ENCODE data around the gene PIP5K1C. TPM values are rescaled to one million over a fixed set of nuclear protein-coding genes. Genes with fewer than 3 reads are reported as not detected.
A peak's percentile ranks its signal among the peaks of the same experiment; 100 is the strongest.

The PIP5K1C gene
- total and polyA plus RNA-seq, 10 donors: 6.2 to 41.9 (median 33.9) TPM

DNA sequence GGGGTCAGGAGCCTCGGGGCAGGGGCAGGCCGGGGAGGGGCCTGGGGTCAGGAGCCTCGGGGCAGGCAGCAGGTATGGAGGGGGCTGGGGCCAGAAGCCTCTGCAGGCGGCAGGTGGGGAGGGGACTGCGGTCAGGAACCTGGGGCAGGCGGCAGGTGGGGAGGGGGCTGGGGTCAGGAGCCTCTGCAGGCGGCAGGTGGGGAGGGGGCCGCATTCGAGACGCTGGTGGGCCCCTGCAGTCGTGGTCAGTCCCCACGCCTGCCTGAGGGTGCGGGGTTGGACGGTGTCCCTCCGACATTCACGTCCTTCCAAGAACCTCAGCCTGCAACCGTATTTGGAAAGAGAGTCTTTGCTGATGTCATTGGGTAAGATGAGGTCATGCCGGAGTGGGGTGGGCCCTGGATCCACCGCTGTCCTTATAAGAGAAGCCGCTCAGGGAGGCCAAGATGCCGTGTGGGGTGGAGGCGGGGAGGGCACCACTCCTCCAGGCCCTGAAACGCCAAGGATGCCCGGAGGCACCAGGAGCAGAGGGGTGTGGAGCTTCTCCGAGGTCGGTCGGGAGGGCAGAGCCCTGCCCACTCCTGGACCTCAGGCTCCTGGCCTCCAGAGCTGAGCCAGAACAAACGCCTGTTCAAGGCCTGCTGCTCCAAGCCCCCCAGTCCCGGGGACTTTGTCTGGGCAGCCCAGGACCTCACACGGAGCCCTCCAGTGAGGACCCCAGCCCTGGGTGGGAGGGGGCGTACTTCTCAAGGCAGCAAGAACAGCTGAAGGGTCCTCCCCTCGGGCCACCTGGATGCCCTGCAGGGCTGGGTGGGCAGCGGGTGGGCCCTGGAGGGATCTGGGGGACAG is 30.1 kb downstream of the PIP5K1C start:
- intact Hi-C loops (cut with DNase I; ENCODE audit: low total_unique reads): no loop called here
- no peak for DNase-seq
- Histone ChIP-seq H3K4me1 (peaks cover 31 to 67% (median 49%) of the 10 kb centered on the region in 6 donors), H3K27ac (peak overlapping the region in 7 of 8 donors; percentile 41 to 80 (median 71)), H3K9me3 (no peaks in the 10 kb centered on the region), H3K4me3 (peak overlapping the region in 3 of 8 donors; percentile 2 to 51 (median 31)), H3K36me3 (peaks cover 0 to 60% (median 3%) of the 10 kb centered on the region in 6 donors), H3K27me3 (replicated peaks in 1 of 7) (peaks cover 0 to 21% (median 0%) of the 10 kb centered on the region in 7 donors)
- WGBS, 5 donors: 62 to 77% (median 69%) methylated on average over 24 to 33 of the region's 33 CpGs
- no peak for TF ChIP-seq POLR2A (IDR thresholded peaks at IDR 0.05)
- peak; percentile 27 to 74 (median 74) for TF ChIP-seq POLR2AphosphoS5 (IDR thresholded peaks at IDR 0.05)

DNA sequence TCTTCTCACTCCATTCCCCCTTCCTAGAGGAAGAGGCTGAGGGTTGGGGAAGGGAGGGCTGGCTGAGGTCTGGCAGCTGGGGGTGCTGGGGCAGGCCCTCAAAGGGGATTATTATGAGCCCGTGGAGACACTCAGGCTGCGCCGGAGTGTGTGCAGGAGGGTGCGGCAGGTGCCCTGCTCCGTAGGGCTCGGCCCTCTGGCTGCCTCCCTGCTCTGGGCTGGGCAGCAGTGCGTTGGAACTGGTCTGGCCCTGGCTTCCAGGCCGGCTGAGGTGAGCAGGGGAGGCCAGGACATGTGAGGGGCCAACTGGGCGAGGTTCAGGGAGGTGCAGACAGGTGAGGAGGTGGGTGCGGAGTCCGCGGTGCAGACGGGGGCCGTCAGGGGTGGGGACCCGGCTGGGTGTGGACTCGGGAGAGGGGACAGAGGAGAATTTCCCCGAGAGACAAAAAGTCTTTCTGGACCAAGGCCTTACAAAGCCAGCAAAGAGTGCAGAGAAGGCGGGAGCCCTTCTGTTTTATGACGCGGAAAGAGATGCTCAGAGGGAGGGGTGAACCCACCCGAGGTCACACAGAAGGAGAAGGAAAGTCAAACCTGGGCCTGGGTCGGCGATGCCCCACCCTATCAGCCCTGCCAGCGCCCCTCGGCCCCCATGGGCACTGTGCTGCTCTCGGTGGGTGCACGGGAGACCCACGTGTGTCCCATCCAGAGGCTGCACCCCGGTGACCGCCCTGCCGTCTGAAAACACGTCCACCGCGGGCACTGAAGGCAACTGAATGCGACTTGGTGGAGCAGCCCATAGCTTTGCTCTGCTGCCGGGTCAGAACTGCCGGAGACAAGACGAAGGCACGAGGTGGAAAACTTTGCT is 31.0 kb downstream of the PIP5K1C start:
- Histone ChIP-seq H3K36me3 (peaks cover 0 to 63% (median 5%) of the 10 kb centered on the region in 6 donors), H3K27ac (peak overlapping the region in 3 of 8 donors; percentile 26 to 80 (median 77)), H3K9me3 (no peaks in the 10 kb centered on the region), H3K4me1 (peaks cover 33 to 76% (median 54%) of the 10 kb centered on the region in 6 donors), H3K27me3 (replicated peaks in 1 of 7) (peaks cover 0 to 21% (median 0%) of the 10 kb centered on the region in 7 donors), H3K4me3 (no peak overlapping the region)
- intact Hi-C loops (cut with DNase I; ENCODE audit: low total_unique reads): no loop called here
- no peak for DNase-seq
- 81 to 91% (median 88%) methylated on average over 34 to 39 of the region's 39 CpGs for WGBS, 5 donors
- TF ChIP-seq POLR2AphosphoS5 (IDR thresholded peaks at IDR 0.05) (no peak), POLR2A (IDR thresholded peaks at IDR 0.05) (no peak)
- TF ChIP-seq, protein P1, sequence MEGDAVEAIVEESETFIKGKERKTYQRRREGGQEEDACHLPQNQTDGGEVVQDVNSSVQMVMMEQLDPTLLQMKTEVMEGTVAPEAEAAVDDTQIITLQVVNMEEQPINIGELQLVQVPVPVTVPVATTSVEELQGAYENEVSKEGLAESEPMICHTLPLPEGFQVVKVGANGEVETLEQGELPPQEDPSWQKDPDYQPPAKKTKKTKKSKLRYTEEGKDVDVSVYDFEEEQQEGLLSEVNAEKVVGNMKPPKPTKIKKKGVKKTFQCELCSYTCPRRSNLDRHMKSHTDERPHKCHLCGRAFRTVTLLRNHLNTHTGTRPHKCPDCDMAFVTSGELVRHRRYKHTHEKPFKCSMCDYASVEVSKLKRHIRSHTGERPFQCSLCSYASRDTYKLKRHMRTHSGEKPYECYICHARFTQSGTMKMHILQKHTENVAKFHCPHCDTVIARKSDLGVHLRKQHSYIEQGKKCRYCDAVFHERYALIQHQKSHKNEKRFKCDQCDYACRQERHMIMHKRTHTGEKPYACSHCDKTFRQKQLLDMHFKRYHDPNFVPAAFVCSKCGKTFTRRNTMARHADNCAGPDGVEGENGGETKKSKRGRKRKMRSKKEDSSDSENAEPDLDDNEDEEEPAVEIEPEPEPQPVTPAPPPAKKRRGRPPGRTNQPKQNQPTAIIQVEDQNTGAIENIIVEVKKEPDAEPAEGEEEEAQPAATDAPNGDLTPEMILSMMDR (IDR thresholded peaks at IDR 0.05 in 8 of 11, conservative IDR thresholded peaks at IDR 0.05 in 3 of 11): no peak

DNA sequence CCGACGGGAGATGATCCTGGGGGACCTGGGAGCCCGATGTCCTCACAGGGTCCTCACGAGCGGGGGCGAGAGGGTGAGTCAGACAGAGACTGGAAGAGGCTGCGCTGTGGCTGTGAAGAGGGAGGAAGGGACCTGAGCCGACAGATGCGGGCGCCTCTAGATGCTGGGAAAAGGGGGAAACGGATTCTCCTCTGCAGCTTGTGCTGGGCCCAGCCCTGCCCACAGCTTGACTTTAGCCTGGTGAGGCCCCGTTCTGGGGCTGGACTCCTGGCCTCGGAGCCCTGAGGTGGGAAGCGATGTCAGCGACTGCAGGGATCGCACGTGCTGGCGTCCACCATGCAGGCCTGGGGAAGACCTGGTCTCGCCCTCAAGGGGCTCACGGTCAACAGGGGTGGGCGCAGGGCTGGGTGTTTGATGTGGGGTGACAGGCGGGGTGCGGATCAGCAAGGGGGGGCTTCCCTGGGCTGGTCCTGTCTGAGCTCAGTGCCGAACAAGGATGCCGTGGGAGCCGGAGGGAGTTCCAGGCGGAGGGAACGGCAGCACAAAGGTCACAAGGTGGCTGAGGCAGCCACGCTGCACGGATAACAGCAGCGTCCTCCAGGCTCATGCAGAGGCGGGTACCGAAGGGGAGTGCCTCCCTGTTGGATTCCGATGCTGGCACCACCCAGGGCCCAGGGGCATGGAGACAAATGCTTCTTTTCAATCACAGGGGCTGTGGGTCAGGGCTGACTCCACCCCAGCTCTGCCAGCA is 31.8 kb downstream of the PIP5K1C start:
- H3K27ac ChIP-seq: peak overlapping the region in 1 of 8 donors; percentile 80
- H3K4me3 ChIP-seq: no peak overlapping the region
- 86 to 90% (median 89%) methylated on average over 26 to 34 of the region's 34 CpGs for WGBS, 5 donors

More for the DNA sequence above, 31.8 kb downstream of the PIP5K1C start:
- peaks cover 0 to 21% (median 0%) of the 10 kb centered on the region in 7 donors for H3K27me3 ChIP-seq (replicated peaks in 1 of 7)
- DNase-seq: no peak
- no peak for TF ChIP-seq POLR2AphosphoS5 (IDR thresholded peaks at IDR 0.05)
- TF ChIP-seq, protein P1 (IDR thresholded peaks at IDR 0.05 in 8 of 11, conservative IDR thresholded peaks at IDR 0.05 in 3 of 11): no peak
- no peak for TF ChIP-seq POLR2A (IDR thresholded peaks at IDR 0.05)
- no peaks in the 10 kb centered on the region for H3K9me3 ChIP-seq
- H3K4me1 ChIP-seq: peaks cover 33 to 77% (median 54%) of the 10 kb centered on the region in 6 donors
- intact Hi-C loops (cut with DNase I; ENCODE audit: low total_unique reads): no loop called here
- H3K36me3 ChIP-seq: peaks cover 0 to 64% (median 11%) of the 10 kb centered on the region in 6 donors
